ENCODE measurements around the gene SMURF1.

DNA sequence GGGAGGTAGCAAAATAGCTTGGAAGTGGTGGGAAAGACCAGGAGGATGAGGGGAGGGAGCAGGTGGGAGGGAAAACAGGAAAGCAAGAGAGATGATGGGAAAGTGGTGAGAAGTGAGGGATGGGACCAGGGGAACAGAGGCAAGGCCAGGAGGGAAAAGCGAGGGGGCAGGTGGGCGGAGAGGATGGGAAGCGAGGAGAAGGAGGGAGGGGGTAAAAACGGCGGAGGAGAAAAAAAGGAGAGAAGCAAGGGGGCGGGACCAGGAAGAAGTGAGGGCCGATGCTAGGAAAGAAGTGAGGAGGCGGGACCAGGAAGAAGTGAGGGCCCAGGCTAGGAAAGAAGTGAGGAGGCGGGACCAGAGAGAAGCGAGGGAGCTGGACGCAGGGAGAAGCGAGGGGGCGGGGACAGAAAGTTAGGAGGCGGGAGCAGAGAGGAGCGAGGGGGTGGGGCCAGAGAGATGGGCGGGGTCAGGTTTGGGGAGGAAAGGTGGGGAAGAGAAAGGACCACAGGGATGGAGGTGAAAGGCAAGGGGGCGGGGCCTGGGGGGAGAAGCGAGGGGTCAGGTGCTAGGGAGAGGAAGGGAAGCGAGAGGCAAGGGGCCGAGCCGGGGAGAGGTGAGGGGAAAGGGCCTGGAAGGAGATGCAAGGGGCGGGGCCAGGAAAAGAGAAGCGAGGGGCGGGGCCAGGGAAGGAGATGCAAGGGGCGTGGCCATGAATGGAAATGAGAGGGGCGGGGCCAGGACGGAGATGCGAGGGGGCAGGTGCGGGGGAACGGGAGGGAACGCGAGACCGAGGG is 984 bp downstream of the SMURF1 start:
- TF ChIP-seq, protein P1, sequence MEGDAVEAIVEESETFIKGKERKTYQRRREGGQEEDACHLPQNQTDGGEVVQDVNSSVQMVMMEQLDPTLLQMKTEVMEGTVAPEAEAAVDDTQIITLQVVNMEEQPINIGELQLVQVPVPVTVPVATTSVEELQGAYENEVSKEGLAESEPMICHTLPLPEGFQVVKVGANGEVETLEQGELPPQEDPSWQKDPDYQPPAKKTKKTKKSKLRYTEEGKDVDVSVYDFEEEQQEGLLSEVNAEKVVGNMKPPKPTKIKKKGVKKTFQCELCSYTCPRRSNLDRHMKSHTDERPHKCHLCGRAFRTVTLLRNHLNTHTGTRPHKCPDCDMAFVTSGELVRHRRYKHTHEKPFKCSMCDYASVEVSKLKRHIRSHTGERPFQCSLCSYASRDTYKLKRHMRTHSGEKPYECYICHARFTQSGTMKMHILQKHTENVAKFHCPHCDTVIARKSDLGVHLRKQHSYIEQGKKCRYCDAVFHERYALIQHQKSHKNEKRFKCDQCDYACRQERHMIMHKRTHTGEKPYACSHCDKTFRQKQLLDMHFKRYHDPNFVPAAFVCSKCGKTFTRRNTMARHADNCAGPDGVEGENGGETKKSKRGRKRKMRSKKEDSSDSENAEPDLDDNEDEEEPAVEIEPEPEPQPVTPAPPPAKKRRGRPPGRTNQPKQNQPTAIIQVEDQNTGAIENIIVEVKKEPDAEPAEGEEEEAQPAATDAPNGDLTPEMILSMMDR (IDR thresholded peaks at IDR 0.05) = no peak
- no peak for TF ChIP-seq POLR2A (IDR thresholded peaks at IDR 0.05)
